Activated CD4-positive, alpha-beta T cell treated with anti-CD3 and anti-CD28 coated beads, Interleukin-2, amount 10 ng/mL, durations not matched to agents 7 days and 5 days (primary cell): Measurements from ENCODE around the gene SPRR5. TPM values are rescaled to one million over a fixed set of nuclear protein-coding genes. Genes with fewer than 3 reads are reported as not detected.

ENCODE experiments used
- CTCF ChIA-PET: fragments of 350-600 bp; sonication (Branson Sonifier 250); formaldehyde crosslinking; loops from one replicate; lab custom pipeline; 2021; ENCODE audit warnings: antibody characterized with exemption; lab: Charles Lee
- POLR2A ChIA-PET: fragments of 350-600 bp; sonication (Branson Sonifier 250); formaldehyde crosslinking; loops from one replicate; lab custom pipeline; 2021; ENCODE audit warnings: antibody characterized with exemption; lab: Charles Lee
- DNase-seq: peaks from one replicate; pipeline ENCODE4 v3.0.0-alpha.2; 2020
- H3K27ac Mint-ChIP-seq: one replicate; pipeline ENCODE4 v1.8.0; 2021; ENCODE audit warnings: mild to moderate bottlenecking, moderate library complexity, mixed read lengths
- H3K27me3 Mint-ChIP-seq: one replicate; pipeline ENCODE4 v1.8.0; 2021; ENCODE audit warnings: mixed read lengths
- H3K36me3 Mint-ChIP-seq: one replicate; pipeline ENCODE4 v1.8.0; 2021; ENCODE audit warnings: low read depth, mixed read lengths
- H3K4me1 Mint-ChIP-seq: one replicate; pipeline ENCODE4 v1.8.0; 2021; ENCODE audit warnings: mixed read lengths
- H3K4me3 Mint-ChIP-seq: one replicate; pipeline ENCODE4 v1.8.0; 2021; ENCODE audit warnings: mild to moderate bottlenecking, moderate library complexity, mixed read lengths
- H3K9me3 Mint-ChIP-seq: one replicate; pipeline ENCODE4 v1.8.0; 2021; ENCODE audit warnings: mixed read lengths
- total RNA-seq, 2 experiments: library from RNA; stranded (reverse); gene quantifications; one replicate each; pipeline ENCODE4 v1.2.3, GENCODE V29; 2021

SPRR5 gene, protein sequence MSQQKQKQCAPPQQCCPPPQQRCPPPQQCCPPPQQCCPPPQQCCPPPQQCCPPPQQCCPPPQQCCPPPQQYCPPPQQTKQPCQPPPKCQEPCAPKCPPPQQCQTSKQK
- not detected for total RNA-seq

DNA sequence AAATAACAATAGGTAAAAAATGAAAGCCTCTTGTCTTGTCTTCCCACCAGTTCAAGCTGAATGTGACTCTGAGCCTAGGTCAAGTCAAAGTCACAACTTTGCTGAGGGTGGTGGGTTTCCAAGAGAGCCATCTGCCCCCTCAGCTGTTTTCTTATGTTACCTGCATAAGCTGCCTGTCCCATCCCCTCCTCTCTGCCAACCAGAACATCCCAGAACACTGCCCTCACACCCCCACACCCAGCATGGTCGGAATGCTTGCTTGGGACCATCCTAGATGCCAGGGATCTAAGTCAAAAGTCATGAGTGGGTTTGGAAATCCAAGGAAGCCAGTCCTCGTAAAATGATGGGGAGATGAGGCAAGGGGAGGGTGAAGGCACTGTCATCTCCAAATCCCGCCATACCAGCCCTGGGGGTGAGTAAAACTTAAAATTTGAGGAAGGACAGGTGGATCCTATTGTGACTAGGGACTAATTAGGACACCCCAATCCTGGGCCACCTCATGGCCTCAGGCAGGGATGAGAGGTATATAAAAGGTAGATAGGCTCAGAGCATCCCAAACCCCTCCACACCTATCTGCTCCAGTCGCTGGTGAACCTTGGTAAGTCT lies at the start of gene SPRR5:
TSS of gene SPRR5 (plus strand) at position 556 of the 606 bp plus-strand sequence. CDS start 1,349 bp downstream, outside the sequence.
- Mint-ChIP-seq H3K4me3 (no peak within 1 kb of the TSS), H3K27ac (no peak within 1 kb of the TSS), H3K4me1 (no peaks in the 10 kb centered on the region), H3K36me3 (no peaks in the 10 kb centered on the region), H3K27me3 (peaks cover 5% of the 10 kb centered on the region), H3K9me3 (no peaks in the 10 kb centered on the region)
- CTCF ChIA-PET, result no interaction called here
- no peak for DNase-seq
- POLR2A ChIA-PET, result no interaction called here

DNA sequence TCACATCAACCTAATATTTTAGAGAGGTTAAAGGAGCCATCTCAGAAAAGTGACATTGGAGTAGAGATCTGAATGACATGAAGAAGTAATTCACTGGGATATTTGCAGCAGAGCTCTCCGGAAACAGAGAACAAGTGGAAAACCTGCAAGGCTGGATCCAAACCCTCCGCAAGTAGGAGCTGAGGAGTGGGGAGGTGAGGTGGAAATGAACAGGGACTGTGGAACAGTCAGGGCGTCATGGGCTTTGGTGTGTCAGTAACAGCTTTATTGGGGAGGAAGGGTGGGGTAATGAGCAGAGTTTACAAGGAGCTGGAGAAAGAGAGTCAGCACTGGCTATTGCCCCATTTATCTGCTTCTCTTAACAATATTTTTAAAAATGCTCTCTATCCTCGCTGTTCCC lies 48.0 kb upstream of the SPRR5 start:
- Mint-ChIP-seq H3K4me3 (no peak overlapping the region), H3K27ac (no peak overlapping the region), H3K27me3 (peaks cover 13% of the 10 kb centered on the region), H3K36me3 (no peaks in the 10 kb centered on the region), H3K4me1 (no peaks in the 10 kb centered on the region), H3K9me3 (no peaks in the 10 kb centered on the region)
- DNase-seq, result no peak
- ChIA-PET POLR2A (no interaction called here), CTCF (no interaction called here)

- no peak overlapping the region for H3K27ac Mint-ChIP-seq
- ChIA-PET CTCF (no interaction called here), POLR2A (no interaction called here)
- H3K36me3 Mint-ChIP-seq, result no peaks in the 10 kb centered on the region
- H3K4me1 Mint-ChIP-seq, result no peaks in the 10 kb centered on the region
- H3K4me3 Mint-ChIP-seq, result no peak overlapping the region
- H3K9me3 Mint-ChIP-seq, result no peaks in the 10 kb centered on the region
- DNase-seq, result no peak
- H3K27me3 Mint-ChIP-seq, result peaks cover 7% of the 10 kb centered on the region
Observed at GRCh38 chr1:152899883-152900282, 47.1 kb upstream of the SPRR5 start.

- ChIA-PET POLR2A (no interaction called here), CTCF (no interaction called here)
- no peaks in the 10 kb centered on the region for H3K36me3 Mint-ChIP-seq
- H3K9me3 Mint-ChIP-seq, result no peaks in the 10 kb centered on the region
- H3K27me3 Mint-ChIP-seq, result peaks cover 3% of the 10 kb centered on the region
- no peak overlapping the region for H3K4me3 Mint-ChIP-seq
- H3K27ac Mint-ChIP-seq, result no peak overlapping the region
- DNase-seq, result no peak
- H3K4me1 Mint-ChIP-seq, result no peaks in the 10 kb centered on the region
Observed at GRCh38 chr1:152901631-152902030, 45.4 kb upstream of the SPRR5 start.

DNA sequence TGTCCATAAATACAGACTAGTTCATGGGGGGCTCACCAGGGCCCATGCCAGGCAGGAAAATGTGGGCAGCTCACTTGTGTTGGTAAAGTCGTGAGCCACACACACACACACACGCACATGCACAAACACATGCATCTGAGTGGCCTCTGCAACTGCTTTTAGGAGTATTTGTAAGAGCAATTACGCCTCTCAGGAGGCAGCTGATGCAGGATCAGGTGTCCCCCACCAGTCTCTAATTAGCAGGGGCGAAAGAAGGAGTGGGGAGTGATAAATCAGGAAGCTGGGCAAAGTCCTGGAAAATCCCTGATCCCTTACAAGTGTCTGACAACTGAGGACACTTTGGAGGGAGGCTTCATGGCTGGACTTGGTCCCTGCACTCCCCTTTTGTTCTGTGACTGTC lies 44.4 kb upstream of the SPRR5 start:
- Mint-ChIP-seq H3K36me3 (no peaks in the 10 kb centered on the region), H3K9me3 (no peaks in the 10 kb centered on the region), H3K4me3 (no peak overlapping the region), H3K4me1 (no peaks in the 10 kb centered on the region), H3K27me3 (peaks cover 3% of the 10 kb centered on the region), H3K27ac (no peak overlapping the region)
- CTCF ChIA-PET, result no interaction called here
- POLR2A ChIA-PET, result no interaction called here
- no peak for DNase-seq

DNA sequence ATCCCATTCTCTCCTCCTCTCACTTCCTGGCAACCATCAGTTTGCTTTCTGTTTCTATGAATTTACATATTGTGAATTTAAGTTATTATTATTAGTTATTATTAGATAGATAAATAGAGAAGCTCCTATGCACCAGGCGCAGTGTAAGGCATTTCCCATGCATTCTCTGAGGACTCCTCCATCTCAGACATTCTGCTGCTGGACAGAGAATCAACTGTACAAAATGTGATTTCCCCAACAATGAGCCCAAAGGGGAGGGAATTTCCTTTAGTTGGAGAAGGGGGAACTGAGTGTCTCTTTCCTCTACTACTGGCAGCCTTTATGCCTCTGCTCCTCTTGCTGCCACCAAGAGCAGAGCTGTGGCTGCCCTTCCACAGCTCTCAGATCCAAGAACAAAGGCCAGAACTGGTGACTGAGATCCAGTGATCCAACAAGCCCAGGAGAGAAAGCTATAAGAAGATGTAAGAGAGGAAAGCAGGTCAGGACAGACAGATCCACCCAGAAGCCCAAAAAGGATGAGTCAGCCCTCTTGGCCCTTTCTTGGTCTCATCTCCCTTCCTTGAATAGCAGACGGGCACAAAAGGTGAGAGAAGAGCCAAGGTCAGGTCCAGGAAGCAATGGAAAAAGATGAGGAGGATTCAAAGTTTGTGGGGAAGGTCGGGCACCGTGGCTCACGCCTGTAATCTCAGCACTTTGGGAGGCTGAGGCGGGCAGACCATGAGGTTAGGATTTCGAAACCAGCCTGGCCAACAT lies 42.1 kb upstream of the SPRR5 start:
- CTCF ChIA-PET, result no interaction called here
- Mint-ChIP-seq H3K4me1 (no peaks in the 10 kb centered on the region), H3K27ac (no peak overlapping the region), H3K36me3 (no peaks in the 10 kb centered on the region), H3K4me3 (no peak overlapping the region), H3K27me3 (peaks cover 1% of the 10 kb centered on the region), H3K9me3 (no peaks in the 10 kb centered on the region)
- no peak for DNase-seq
- POLR2A ChIA-PET, result no interaction called here

- no peak overlapping the region for H3K4me3 Mint-ChIP-seq
- no peaks in the 10 kb centered on the region for H3K27me3 Mint-ChIP-seq
- DNase-seq, result no peak
- CTCF ChIA-PET, result no interaction called here
- no peak overlapping the region for H3K27ac Mint-ChIP-seq
- H3K9me3 Mint-ChIP-seq, result no peaks in the 10 kb centered on the region
- no peaks in the 10 kb centered on the region for H3K4me1 Mint-ChIP-seq
- POLR2A ChIA-PET, result no interaction called here
- H3K36me3 Mint-ChIP-seq, result no peaks in the 10 kb centered on the region
Observed at GRCh38 chr1:152906023-152906565, 40.9 kb upstream of the SPRR5 start.

- H3K4me1 Mint-ChIP-seq, result no peaks in the 10 kb centered on the region
- no peak within 1 kb of the TSS for H3K27ac Mint-ChIP-seq
- no peaks in the 10 kb centered on the region for H3K9me3 Mint-ChIP-seq
- H3K27me3 Mint-ChIP-seq, result no peaks in the 10 kb centered on the region
- no peak for DNase-seq
- ChIA-PET POLR2A (no interaction called here), CTCF (no interaction called here)
- no peak within 1 kb of the TSS for H3K4me3 Mint-ChIP-seq
- H3K36me3 Mint-ChIP-seq, result no peaks in the 10 kb centered on the region
Observed at GRCh38 chr1:152907686-152908601, 39.1 kb upstream of the SPRR5 start, which contains the start of gene IVL. TSS of gene IVL (plus strand) at chr1:152908546. CDS start at chr1:152909798, 1,252 bp downstream.

DNA sequence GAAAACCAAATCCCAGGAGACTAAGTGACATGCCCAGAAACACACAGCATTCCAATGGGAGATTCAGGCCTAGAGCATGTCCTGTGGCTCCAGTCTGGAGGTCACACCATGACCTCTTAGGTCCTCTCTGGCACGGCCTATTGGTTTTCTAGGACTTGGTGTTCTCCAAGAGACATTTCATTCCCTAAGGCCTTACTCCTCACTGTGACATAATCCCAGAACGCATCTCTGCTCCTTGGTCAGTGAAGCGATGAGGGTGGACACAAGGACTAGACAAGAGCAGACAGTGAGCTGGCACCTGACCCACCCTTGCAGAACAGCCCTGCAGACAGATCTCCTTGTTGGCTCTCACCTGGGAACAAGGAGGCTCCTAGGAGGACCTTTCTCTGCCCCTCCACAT lies 37.8 kb upstream of the SPRR5 start:
- Mint-ChIP-seq H3K36me3 (no peaks in the 10 kb centered on the region), H3K9me3 (no peaks in the 10 kb centered on the region), H3K4me1 (no peaks in the 10 kb centered on the region), H3K4me3 (no peak overlapping the region), H3K27me3 (peaks cover 5% of the 10 kb centered on the region), H3K27ac (no peak overlapping the region)
- no peak for DNase-seq
- CTCF ChIA-PET, result no interaction called here
- POLR2A ChIA-PET, result no interaction called here

DNA sequence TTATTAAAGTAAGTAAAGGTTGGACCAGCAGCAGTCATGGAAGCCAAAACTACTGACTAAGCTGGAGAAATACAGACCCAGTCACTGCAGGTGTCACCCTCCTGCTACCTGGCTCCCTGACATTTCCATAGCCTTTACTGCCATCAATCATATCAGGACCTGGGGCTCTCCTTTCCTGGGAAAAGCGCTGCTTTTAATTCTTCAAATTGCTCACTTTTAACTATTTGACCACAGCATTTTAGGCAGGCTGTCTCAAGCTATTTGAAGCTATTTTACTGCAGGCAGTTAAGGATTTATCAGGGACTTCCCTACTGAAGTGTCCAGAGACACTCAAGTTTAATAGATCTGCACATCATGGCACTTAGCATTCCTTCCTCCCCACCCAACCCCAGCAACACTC lies 34.5 kb upstream of the SPRR5 start:
- Mint-ChIP-seq H3K27ac (no peak overlapping the region), H3K9me3 (no peaks in the 10 kb centered on the region), H3K4me1 (no peaks in the 10 kb centered on the region), H3K4me3 (no peak overlapping the region), H3K27me3 (peaks cover 21% of the 10 kb centered on the region), H3K36me3 (no peaks in the 10 kb centered on the region)
- POLR2A ChIA-PET, result no interaction called here
- CTCF ChIA-PET, result no interaction called here
- no peak for DNase-seq

DNA sequence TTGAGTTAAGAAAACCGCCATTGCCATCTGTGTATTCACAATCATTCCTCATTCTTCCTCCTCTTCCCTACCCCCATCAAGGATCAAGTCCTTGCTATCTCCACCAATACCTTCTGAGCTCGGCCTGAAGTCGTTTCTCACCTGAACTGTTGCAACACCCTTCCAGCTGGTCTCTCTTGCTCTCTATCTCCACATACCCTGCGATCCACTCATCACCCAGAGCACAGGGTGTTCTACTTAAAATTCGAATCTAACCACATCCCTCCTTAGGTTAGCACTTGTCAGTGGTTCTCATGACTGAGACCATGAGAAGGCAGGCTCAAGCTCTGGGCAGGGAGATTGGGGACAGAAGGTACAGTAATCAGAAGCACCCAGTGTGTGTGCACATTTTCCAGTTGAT lies 34.1 kb upstream of the SPRR5 start:
- ChIA-PET POLR2A (no interaction called here), CTCF (no interaction called here)
- H3K27me3 Mint-ChIP-seq, result peaks cover 21% of the 10 kb centered on the region
- no peaks in the 10 kb centered on the region for H3K36me3 Mint-ChIP-seq
- no peak overlapping the region for H3K27ac Mint-ChIP-seq
- no peaks in the 10 kb centered on the region for H3K4me1 Mint-ChIP-seq
- no peaks in the 10 kb centered on the region for H3K9me3 Mint-ChIP-seq
- no peak overlapping the region for H3K4me3 Mint-ChIP-seq
- no peak for DNase-seq

DNA sequence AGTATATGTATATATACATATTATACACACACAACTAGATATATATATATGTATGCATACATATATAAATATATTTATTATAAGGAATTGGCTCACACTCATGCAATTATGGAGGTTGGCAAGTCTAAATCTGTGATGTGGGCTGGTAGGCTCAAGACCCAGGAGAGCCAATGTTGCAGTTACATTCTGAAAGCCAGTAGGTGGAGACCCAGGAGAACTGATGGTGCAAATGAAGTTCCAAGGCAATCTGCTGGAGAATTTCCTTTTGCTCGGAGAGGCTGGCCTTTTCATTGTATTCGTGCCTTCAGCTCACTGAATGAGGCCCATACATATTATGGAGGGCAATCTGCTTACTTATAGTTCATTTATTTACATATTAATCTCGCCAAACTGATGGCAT lies 29.2 kb upstream of the SPRR5 start:
- CTCF ChIA-PET, result no interaction called here
- Mint-ChIP-seq H3K4me3 (no peak overlapping the region), H3K27me3 (peaks cover 30% of the 10 kb centered on the region), H3K9me3 (no peaks in the 10 kb centered on the region), H3K4me1 (no peaks in the 10 kb centered on the region), H3K27ac (no peak overlapping the region), H3K36me3 (no peaks in the 10 kb centered on the region)
- no peak for DNase-seq
- POLR2A ChIA-PET, result no interaction called here
